A673 (cell line): ENCODE measurements around the gene CLHC1. TPM values are rescaled to one million over a fixed set of nuclear protein-coding genes. Genes with fewer than 3 reads are reported as not detected.

ENCODE experiments used
- BruUV-seq: library from RNA; stranded (reverse); fragments of 400-500 nt; replicated peaks from 2 replicates; lab custom pipeline; 2021; lab: Mats Ljungman, UMichigan
- CTCF ChIA-PET: fragments of 300-600 bp; sonication (Branson Sonifier 250); formaldehyde crosslinking; loops from one replicate; lab custom pipeline; 2022; ENCODE audit warnings: antibody characterized with exemption; lab: Charles Lee
- POLR2A ChIA-PET: fragments of 300-600 bp; sonication (Branson Sonifier 250); formaldehyde crosslinking; loops from one replicate; lab custom pipeline; 2022; ENCODE audit warnings: antibody characterized with exemption; ENCODE audit not compliant: low non-redundant PET; lab: Charles Lee
- DNase-seq: peaks from one replicate; pipeline ENCODE4 v3.0.0-alpha.2; 2015; ENCODE audit warnings: low spot score
- H3K27ac ChIP-seq: fragments of 200-600 bp; sonication (generic); 2 replicates; pipeline ENCODE4 v1.5.1; 2016; ENCODE audit warnings: mixed run types, low read depth, mild to moderate bottlenecking, mixed read lengths, antibody characterized with exemption, low read length; ENCODE audit not compliant: poor library complexity, severe bottlenecking
- H3K27me3 ChIP-seq: fragments of 200-600 bp; sonication (generic); replicated peaks from 2 replicates; pipeline ENCODE4 v1.6.1; 2017; ENCODE audit warnings: mixed run types, low read depth, mild to moderate bottlenecking, mixed read lengths, antibody characterized with exemption, low read length; ENCODE audit not compliant: insufficient read depth, poor library complexity
- H3K36me3 ChIP-seq: fragments of 200-600 bp; sonication (generic); 2 replicates; pipeline ENCODE4 v1.6.1; 2016; ENCODE audit warnings: mixed run types, mild to moderate bottlenecking, mixed read lengths, antibody characterized with exemption, low read length; ENCODE audit not compliant: insufficient read depth, poor library complexity, severe bottlenecking
- H3K4me1 ChIP-seq: fragments of 200-600 bp; sonication (generic); 2 replicates; pipeline ENCODE4 v1.6.1; 2017; ENCODE audit warnings: mixed run types, mild to moderate bottlenecking, mixed read lengths, antibody characterized with exemption, low read length; ENCODE audit not compliant: insufficient read depth, poor library complexity, severe bottlenecking
- H3K4me3 ChIP-seq: fragments of 200-600 bp; sonication (generic); 2 replicates; pipeline ENCODE4 v1.5.1; 2016; ENCODE audit warnings: low read depth, mixed run types, mild to moderate bottlenecking, mixed read lengths, low read length; ENCODE audit not compliant: poor library complexity, severe bottlenecking
- H3K9me3 ChIP-seq: fragments of 200-600 bp; sonication (generic); 2 replicates; pipeline ENCODE4 v1.6.1; 2016; ENCODE audit warnings: mixed run types, low read depth, mild to moderate bottlenecking, mixed read lengths, antibody characterized with exemption, low read length; ENCODE audit not compliant: poor library complexity, severe bottlenecking
- EZH2 ChIP-seq: fragments of 200-600 bp; sonication (generic); IDR thresholded peaks from 2 replicates; pipeline ENCODE4 v1.6.1; 2017; ENCODE audit warnings: borderline replicate concordance, low read depth, mild to moderate bottlenecking, mixed read lengths, antibody characterized with exemption, low read length; ENCODE audit not compliant: poor library complexity, severe bottlenecking
- intact Hi-C: fragments of 100-400 bp; cut with micrococcal nuclease; formaldehyde crosslinking; loops from one replicate; pipeline ENCODE4 v1.10.0; 2022; ENCODE audit not compliant: unreplicated experiment
- total RNA-seq: library from RNA; stranded (reverse); gene quantifications from 2 replicates; pipeline ENCODE4 v1.2.3, GENCODE V29; 2021
- TF ChIP-seq, protein P1 (sequence below): fragments of 300-800, 200-600 bp; sonication (generic); conservative IDR thresholded peaks from 2 replicates; pipeline ENCODE4 v1.5.1; 2017; ENCODE audit warnings: low read depth, mild to moderate bottlenecking, antibody characterized with exemption, low read length, moderate library complexity, mixed read lengths

Gene CLHC1
- total RNA-seq, 1 experiment from 2014 or later: 9.1 TPM

DNA sequence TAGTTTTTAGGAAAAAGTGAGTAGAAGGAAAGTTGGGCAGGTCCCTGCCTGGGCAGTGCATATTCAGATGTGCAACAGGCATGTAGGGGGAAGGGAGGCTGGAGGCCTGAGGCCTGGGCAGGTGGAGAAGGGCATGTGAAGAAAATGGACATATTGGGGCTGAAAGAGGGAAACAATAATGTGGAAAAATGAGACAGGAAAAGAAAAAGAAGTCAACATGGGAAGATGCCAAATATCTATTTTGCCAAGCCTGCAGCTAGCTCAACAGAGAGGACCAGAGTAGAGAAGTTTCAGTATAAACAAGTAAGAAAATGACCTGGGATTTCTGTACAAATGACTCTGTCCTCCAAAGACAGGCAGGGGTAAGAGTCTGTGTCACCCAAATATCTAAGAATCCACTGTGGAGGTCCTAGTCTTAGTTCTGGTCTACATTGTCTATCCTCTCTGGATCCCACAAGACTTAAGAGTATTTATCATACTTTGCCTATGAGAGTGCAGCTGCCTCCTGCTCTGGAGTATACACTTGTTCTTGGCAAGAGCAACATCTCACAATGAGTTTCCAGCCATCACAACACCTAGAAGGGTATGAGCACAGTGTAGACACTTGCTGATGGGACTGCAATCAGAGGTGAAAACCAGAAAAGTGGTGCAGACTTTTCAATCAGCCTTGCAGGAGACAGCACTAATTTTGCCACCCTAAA is 80.2 kb downstream of the CLHC1 start:
- POLR2A ChIA-PET: no interaction called here
- no peaks in the 10 kb centered on the region for H3K36me3 ChIP-seq
- TF ChIP-seq, protein P1, sequence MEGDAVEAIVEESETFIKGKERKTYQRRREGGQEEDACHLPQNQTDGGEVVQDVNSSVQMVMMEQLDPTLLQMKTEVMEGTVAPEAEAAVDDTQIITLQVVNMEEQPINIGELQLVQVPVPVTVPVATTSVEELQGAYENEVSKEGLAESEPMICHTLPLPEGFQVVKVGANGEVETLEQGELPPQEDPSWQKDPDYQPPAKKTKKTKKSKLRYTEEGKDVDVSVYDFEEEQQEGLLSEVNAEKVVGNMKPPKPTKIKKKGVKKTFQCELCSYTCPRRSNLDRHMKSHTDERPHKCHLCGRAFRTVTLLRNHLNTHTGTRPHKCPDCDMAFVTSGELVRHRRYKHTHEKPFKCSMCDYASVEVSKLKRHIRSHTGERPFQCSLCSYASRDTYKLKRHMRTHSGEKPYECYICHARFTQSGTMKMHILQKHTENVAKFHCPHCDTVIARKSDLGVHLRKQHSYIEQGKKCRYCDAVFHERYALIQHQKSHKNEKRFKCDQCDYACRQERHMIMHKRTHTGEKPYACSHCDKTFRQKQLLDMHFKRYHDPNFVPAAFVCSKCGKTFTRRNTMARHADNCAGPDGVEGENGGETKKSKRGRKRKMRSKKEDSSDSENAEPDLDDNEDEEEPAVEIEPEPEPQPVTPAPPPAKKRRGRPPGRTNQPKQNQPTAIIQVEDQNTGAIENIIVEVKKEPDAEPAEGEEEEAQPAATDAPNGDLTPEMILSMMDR: no peak
- TF ChIP-seq EZH2: no peak
- peaks cover 9% of the 10 kb centered on the region for H3K4me1 ChIP-seq
- CTCF ChIA-PET: no interaction called here
- no peak overlapping the region for H3K27ac ChIP-seq
- intact Hi-C loops: no loop called here
- no peaks in the 10 kb centered on the region for H3K27me3 ChIP-seq
- BruUV-seq: no TSS peak
- no peak for DNase-seq
- H3K4me3 ChIP-seq: no peak overlapping the region
- H3K9me3 ChIP-seq: no peaks in the 10 kb centered on the region

DNA sequence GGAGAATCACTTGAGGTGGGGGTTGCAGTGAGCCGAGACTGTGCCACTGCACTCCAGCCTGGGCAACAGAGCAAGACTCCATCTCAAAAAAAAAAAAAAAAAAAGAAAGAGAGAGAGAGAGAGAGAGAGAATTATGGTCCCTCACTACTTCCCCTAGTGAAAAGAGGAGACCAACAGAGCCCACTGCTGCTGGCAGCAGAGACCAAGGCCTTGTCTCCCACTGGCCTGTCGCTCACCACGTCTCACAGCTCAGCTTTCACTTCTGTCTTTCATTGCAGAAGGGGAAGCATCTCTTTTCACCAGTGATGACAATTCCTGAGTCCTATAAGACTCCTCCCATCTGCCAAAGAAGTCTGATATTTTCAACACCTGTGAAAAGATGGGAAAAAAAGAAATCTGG is 81.3 kb downstream of the CLHC1 start:
- TF ChIP-seq EZH2: no peak
- TF ChIP-seq, protein P1: no peak
- no TSS peak for BruUV-seq
- ChIA-PET CTCF (no interaction called here), POLR2A (no interaction called here)
- Histone ChIP-seq H3K4me3 (no peak overlapping the region), H3K36me3 (no peaks in the 10 kb centered on the region), H3K4me1 (peaks cover 1% of the 10 kb centered on the region), H3K27ac (no peak overlapping the region), H3K27me3 (no peaks in the 10 kb centered on the region), H3K9me3 (no peaks in the 10 kb centered on the region)
- DNase-seq: no peak
- intact Hi-C loops: no loop called here

DNA sequence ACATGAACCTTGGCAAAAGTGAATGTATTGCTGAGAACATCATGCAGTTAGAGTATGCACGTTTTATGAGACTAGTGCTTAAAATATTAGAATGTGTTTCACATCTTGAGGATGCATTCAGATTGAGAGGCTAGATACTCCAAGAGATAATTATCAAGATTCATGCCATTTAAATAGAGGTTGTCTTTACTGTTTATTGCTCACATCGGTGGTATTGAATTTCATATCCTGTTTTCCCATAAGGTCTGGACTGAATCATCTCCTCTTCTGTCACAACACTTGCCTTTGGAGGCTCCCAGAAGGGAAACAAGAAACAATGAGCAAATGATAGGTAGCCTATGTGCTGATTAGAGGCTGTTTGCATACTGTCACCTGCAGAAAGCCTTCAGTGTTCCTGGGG is 83.8 kb downstream of the CLHC1 start:
- Histone ChIP-seq H3K36me3 (no peaks in the 10 kb centered on the region), H3K4me3 (no peak overlapping the region), H3K9me3 (no peaks in the 10 kb centered on the region), H3K27ac (no peak overlapping the region), H3K27me3 (no peaks in the 10 kb centered on the region), H3K4me1 (no peaks in the 10 kb centered on the region)
- ChIA-PET POLR2A (no interaction called here), CTCF (no interaction called here)
- no peak for TF ChIP-seq EZH2
- TF ChIP-seq, protein P1: no peak
- intact Hi-C loops: no loop called here
- BruUV-seq: no TSS peak
- DNase-seq: no peak
